Measurements from ENCODE around the gene OR2V2.

- no peak for TF ChIP-seq CTCF (IDR thresholded peaks at IDR 0.05)
- TF ChIP-seq POLR2A (IDR thresholded peaks at IDR 0.05), result no peak
These were observed 50.1 kb downstream of the OR2V2 start for GRCh38 chr5:181197326-181197951.

Measured in uterus (tissue), 2 donors.